GM12878 (cell line): ENCODE data around the gene ANKRD33B. TPM values are rescaled to one million over a fixed set of nuclear protein-coding genes. Genes with fewer than 3 reads are reported as not detected.

ENCODE experiments used
- ATAC-seq: fragments of 200-7000 bp; cut with Tn5 transposase; 3 replicates; pipeline ENCODE4 v1.9.1; 2020; ENCODE audit warnings: mild to moderate bottlenecking, moderate library complexity
- BruUV-seq: library from RNA; stranded (reverse); fragments of 400-500 nt; replicated peaks from 2 replicates; lab custom pipeline; 2021; lab: Mats Ljungman, UMichigan
- CTCF ChIA-PET: fragments of 300-600 bp; sonication (Branson Sonifier 250); formaldehyde crosslinking; extraction: SDS; loops from one replicate; lab custom pipeline; 2021; ENCODE audit warnings: inconsistent platforms; lab: Yijun Ruan, JAX
- POLR2A ChIA-PET: fragments of 350-600 bp; formaldehyde crosslinking; extraction: SDS; loops from one replicate; lab custom pipeline; 2021; ENCODE audit warnings: inconsistent platforms; lab: Charles Lee
- RAD21 ChIA-PET: fragments of 300-600 bp; sonication (Branson Sonifier 250); formaldehyde crosslinking; loops from one replicate; lab custom pipeline; 2023; ENCODE audit warnings: antibody characterized with exemption; ENCODE audit not compliant: unreplicated experiment; lab: Charles Lee
- SMC1A ChIA-PET: fragments of 300-600 bp; sonication (Branson Sonifier 250); formaldehyde crosslinking; loops from one replicate; lab custom pipeline; 2023; ENCODE audit not compliant: unreplicated experiment, uncharacterized antibody; lab: Charles Lee
- DNase-seq: peaks from one replicate; pipeline ENCODE4 v3.0.0-alpha.2; 2011; ENCODE audit warnings: low read depth, low spot score
- FAIRE-seq: peaks from 3 replicates; lab custom pipeline; 2011; peaks lifted over from hg19 to GRCh38; lab: Jason Lieb, UNC
- H2AFZ ChIP-seq: 2 replicates; pipeline ENCODE4 v1.6.0; 2011; ENCODE audit warnings: low read depth, low read length, control low read depth; ENCODE audit not compliant: control insufficient read depth
- H3K27ac ChIP-seq: 2 replicates; pipeline ENCODE4 v1.5.1; 2011; ENCODE audit warnings: control low read depth; ENCODE audit not compliant: control insufficient read depth, insufficient read depth
- H3K27me3 ChIP-seq, 2 experiments: replicated peaks in 1 of 2; 2 replicates each; pipeline versions ENCODE4 v1.6.0 to v1.6.1; 2011; ENCODE audit warnings: low read length in 1 of 2; ENCODE audit not compliant: control insufficient read depth in 2 of 2, insufficient read depth in 2 of 2
- H3K36me3 ChIP-seq, 2 experiments: 2 replicates each; pipeline ENCODE4 v1.5.1; 2011; ENCODE audit warnings: low read length in 1 of 2; ENCODE audit not compliant: control insufficient read depth in 2 of 2, insufficient read depth in 2 of 2
- H3K4me1 ChIP-seq: 2 replicates; pipeline ENCODE4 v1.6.1; 2011; ENCODE audit warnings: mild to moderate bottlenecking, low read length, moderate library complexity, mixed read lengths; ENCODE audit not compliant: control insufficient read depth, insufficient read depth
- H3K4me2 ChIP-seq: 2 replicates; pipeline ENCODE4 v1.6.0; 2011; ENCODE audit warnings: control low read depth; ENCODE audit not compliant: control insufficient read depth, insufficient read depth
- H3K4me3 ChIP-seq: fragments of 200-600 bp; sonication (generic); 2 replicates; pipeline ENCODE4 v1.5.1; 2016
- H3K79me2 ChIP-seq: 2 replicates; pipeline ENCODE4 v1.6.0; 2011; ENCODE audit warnings: low read length; ENCODE audit not compliant: control insufficient read depth, insufficient read depth
- H3K9ac ChIP-seq: 2 replicates; pipeline ENCODE4 v1.8.0; 2011; ENCODE audit warnings: low read length, control low read depth, mixed read lengths; ENCODE audit not compliant: control insufficient read depth, insufficient read depth
- H3K9me3 ChIP-seq: replicated peaks from 3 replicates; pipeline ENCODE4 v1.5.1; 2011; ENCODE audit warnings: mild to moderate bottlenecking, low read length; ENCODE audit not compliant: control insufficient read depth, insufficient read depth
- H4K20me1 ChIP-seq: 2 replicates; pipeline ENCODE4 v1.6.0; 2011; ENCODE audit not compliant: control insufficient read depth, insufficient read depth
- ATF7 ChIP-seq: fragments of 450-650 bp; IDR thresholded peaks from 2 replicates; pipeline ENCODE4 v1.6.1; 2016; ENCODE audit warnings: low read depth, mild to moderate bottlenecking
- EED ChIP-seq: sonication (generic); IDR thresholded peaks from 2 replicates; pipeline ENCODE4 v1.6.1; 2016; ENCODE audit warnings: antibody characterized with exemption, low read depth
- HDAC2 ChIP-seq: fragments of 200-600 bp; sonication (generic); IDR thresholded peaks from 2 replicates; pipeline ENCODE4 v1.6.1; 2017
- SIX5 ChIP-seq: IDR thresholded peaks from 2 replicates; pipeline ENCODE4 v1.6.1; 2011; ENCODE audit warnings: mild to moderate bottlenecking, low read depth, low read length, moderate library complexity; ENCODE audit not compliant: severe bottlenecking
- STAT1 ChIP-seq: fragments of 450-650 bp; conservative IDR thresholded peaks from 2 replicates; pipeline ENCODE4 v1.6.1; 2014; ENCODE audit warnings: antibody characterized with exemption, mild to moderate bottlenecking
- WGBS: methylation state at CpG from one replicate; pipeline ENCODE4 v1.1.6; 2016; ENCODE audit warnings: low lambda C conversion rate; ENCODE audit not compliant: insufficient replicate concordance, insufficient coverage; ENCODE audit errors: missing lambda C conversion rate; 5-methylcytosine and 5-hydroxymethylcytosine counted together
- in situ Hi-C: fragments of 300-500 bp; cut with MboI; formaldehyde crosslinking; loops from 9 replicates; pipeline ENCODE4 v1.14.3; 2018; ENCODE audit warnings: mixed read lengths
- intact Hi-C: fragments of 100-400 bp; cut with micrococcal nuclease; formaldehyde crosslinking; loops from one replicate; pipeline ENCODE4 v1.14.2; 2022; ENCODE audit not compliant: unreplicated experiment
- polyA plus RNA-seq, 11 experiments: library from polyadenylated mRNA; depleted of rRNA in 4 of 11; unstranded in 6 of 11; stranded (reverse) in 5 of 11; fragments of >200 nt; fragmentation: Nextera tagmentation in 4 of 11; fragmentation: Illumina TruSeq in 1 of 11; extraction: Ambion mirVana in 4 of 11; extraction: Trizol in 1 of 11; gene quantifications; 1 replicate in 1 of 11; 2 replicates in 10 of 11; pipeline versions ENCODE4 v1.2.1 to v1.2.3, GENCODE V29; 2011 to 2016; ENCODE audit warnings: inconsistent platforms in 2 of 11, missing spikeins in 2 of 11, low read depth in 1 of 11
- total RNA-seq, 4 experiments: library from RNA; depleted of rRNA in 3 of 4; stranded (reverse); fragments of >200 nt in 3 of 4; fragmentation: Illumina TruSeq in 1 of 4; extraction: Trizol in 1 of 4; gene quantifications; 2 replicates each; pipeline versions ENCODE4 v1.2.1 to v1.2.3, GENCODE V29; 2013 to 2021
- TF ChIP-seq, protein P1 (sequence below): IDR thresholded peaks from 2 replicates; pipeline ENCODE4 v1.6.1; 2011; ENCODE audit warnings: mild to moderate bottlenecking, low read depth, low read length, moderate library complexity; ENCODE audit not compliant: insufficient replicate concordance
- TF ChIP-seq, protein P2 (sequence below): IDR thresholded peaks from 2 replicates; pipeline ENCODE4 v1.6.1; 2012; ENCODE audit warnings: mild to moderate bottlenecking, low read depth, low read length

ANKRD33B gene
- total and polyA plus RNA-seq, 10 of the 15 experiments (the other 5 are each of a cell fraction or from before 2014, with no cell fraction given), result 4.9 to 61.6 (median 15.6) TPM

DNA sequence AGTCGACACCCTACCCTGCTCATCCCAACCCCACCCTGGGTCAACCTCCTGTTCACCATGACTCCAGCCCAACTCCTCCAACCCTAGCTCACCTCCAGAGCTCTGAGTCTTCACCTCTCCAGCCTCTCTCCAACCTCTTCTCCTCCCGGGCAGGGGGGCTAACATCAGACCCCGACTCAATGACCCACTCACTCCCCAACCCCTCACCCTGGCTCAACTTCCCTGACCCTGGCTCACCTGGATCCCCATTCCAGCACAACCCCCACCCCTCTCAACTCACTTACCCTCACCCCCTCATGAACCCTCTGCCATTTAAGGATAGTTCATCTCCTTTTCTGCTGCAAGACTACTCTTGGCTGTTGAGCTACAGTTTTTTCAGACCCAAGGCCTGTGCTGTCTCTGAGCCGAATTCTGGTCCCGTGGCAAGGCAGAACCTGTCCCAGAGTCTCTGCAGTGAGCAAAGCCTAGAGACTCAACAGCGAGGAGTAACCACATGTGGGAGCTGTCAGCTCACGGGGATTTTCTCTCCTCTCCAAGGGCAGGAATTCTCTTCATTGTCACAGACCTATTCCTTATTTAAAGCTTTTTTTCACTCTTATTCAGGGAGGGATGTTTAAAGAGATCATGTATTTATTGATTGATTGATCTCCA lies 29.8 kb downstream of the ANKRD33B start:
- FAIRE-seq (no peak), ATAC-seq (no peak), DNase-seq (no peak)
- H3K4me1 ChIP-seq, result peaks cover 85% of the 10 kb centered on the region
- 95% methylated on average over 7 of the region's 7 CpGs for WGBS
- no peak overlapping the region for H2AFZ ChIP-seq
- H3K27me3 ChIP-seq, result no peaks in the 10 kb centered on the region
- in situ Hi-C loops, result no loop called here
- TF ChIP-seq, protein P1, sequence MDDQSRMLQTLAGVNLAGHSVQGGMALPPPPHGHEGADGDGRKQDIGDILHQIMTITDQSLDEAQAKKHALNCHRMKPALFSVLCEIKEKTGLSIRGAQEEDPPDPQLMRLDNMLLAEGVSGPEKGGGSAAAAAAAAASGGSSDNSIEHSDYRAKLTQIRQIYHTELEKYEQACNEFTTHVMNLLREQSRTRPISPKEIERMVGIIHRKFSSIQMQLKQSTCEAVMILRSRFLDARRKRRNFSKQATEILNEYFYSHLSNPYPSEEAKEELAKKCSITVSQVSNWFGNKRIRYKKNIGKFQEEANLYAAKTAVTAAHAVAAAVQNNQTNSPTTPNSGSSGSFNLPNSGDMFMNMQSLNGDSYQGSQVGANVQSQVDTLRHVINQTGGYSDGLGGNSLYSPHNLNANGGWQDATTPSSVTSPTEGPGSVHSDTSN, result no peak
- TF ChIP-seq, protein P2, sequence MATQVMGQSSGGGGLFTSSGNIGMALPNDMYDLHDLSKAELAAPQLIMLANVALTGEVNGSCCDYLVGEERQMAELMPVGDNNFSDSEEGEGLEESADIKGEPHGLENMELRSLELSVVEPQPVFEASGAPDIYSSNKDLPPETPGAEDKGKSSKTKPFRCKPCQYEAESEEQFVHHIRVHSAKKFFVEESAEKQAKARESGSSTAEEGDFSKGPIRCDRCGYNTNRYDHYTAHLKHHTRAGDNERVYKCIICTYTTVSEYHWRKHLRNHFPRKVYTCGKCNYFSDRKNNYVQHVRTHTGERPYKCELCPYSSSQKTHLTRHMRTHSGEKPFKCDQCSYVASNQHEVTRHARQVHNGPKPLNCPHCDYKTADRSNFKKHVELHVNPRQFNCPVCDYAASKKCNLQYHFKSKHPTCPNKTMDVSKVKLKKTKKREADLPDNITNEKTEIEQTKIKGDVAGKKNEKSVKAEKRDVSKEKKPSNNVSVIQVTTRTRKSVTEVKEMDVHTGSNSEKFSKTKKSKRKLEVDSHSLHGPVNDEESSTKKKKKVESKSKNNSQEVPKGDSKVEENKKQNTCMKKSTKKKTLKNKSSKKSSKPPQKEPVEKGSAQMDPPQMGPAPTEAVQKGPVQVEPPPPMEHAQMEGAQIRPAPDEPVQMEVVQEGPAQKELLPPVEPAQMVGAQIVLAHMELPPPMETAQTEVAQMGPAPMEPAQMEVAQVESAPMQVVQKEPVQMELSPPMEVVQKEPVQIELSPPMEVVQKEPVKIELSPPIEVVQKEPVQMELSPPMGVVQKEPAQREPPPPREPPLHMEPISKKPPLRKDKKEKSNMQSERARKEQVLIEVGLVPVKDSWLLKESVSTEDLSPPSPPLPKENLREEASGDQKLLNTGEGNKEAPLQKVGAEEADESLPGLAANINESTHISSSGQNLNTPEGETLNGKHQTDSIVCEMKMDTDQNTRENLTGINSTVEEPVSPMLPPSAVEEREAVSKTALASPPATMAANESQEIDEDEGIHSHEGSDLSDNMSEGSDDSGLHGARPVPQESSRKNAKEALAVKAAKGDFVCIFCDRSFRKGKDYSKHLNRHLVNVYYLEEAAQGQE, result no peak
- TF ChIP-seq SIX5 (no peak), EED (no peak), HDAC2 (no peak), ATF7 (no peak), STAT1 (no peak)
- ChIA-PET POLR2A (interaction anchor here (0.5 to 3.5 kb wide), 10 partner anchors 7 to 339 kb away, joined by 3 to 21 read pairs (median 6); partner anchors contain the start of gene ANKRD33B), RAD21 (interaction anchor here (1.5 to 4.5 kb wide), 7 partner anchors 9 to 36 kb away, joined by 4 to 19 read pairs (median 10); no protein-coding TSS in a partner anchor), CTCF (interaction anchor here (1.0 to 2.7 kb wide), 6 partner anchors 17 to 142 kb away, joined by 3 to 13 read pairs (median 4); no protein-coding TSS in a partner anchor), SMC1A (interaction anchor here (0.6 to 2.7 kb wide), 12 partner anchors 9 to 94 kb away, joined by 3 to 19 read pairs (median 5); no protein-coding TSS in a partner anchor)
- peaks cover 3 to 8% of the 10 kb centered on the region in 2 experiments; a peak in 3 of 4 replicates for H3K36me3 ChIP-seq
- H3K4me2 ChIP-seq, result no peak overlapping the region
- no TSS peak for BruUV-seq
- no peak overlapping the region for H3K4me3 ChIP-seq
- H3K9ac ChIP-seq, result no peak overlapping the region
- no peaks in the 10 kb centered on the region for H4K20me1 ChIP-seq
- peaks cover 94% of the 10 kb centered on the region for H3K79me2 ChIP-seq
- peak overlapping the region; percentile 9 for H3K27ac ChIP-seq
- H3K9me3 ChIP-seq, result no peaks in the 10 kb centered on the region; the same call in 1 of the 3 replicates
- intact Hi-C loops, result no loop called here
